ENCODE measurements around the gene SEMA5A.

The SEMA5A gene

DNA sequence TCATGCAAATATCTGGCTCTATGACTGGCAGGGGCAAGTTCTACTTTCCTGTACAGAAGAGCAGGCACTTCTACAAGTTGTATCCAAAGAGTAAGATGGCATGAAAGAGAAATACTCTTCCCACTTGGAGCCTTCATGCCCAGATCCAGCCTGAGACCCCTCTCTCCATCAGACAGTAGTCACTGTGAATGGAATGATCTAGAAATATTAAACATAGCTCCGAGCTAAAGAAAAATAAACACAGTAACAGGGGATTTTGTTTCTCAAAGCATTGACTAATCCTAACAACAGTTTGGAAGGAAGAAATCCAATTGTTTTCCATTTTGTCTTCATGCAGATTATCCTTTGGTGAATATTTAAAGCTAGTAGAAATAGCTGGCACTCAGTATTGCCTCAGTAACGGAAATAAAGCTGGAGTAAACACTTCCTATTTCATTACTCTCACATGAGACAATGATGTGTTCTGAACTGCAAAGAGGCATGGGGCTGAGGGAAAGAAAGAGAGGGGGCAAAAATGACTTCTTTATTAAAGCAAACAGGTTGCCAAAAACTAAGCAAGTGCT is 100.0 kb downstream of the SEMA5A start:
- Histone ChIP-seq H3K4me3 (ENCODE audit: low read length) (no peak overlapping the region), H3K9me3 (ENCODE audit: control insufficient read depth, insufficient read depth, low read length) (no peaks in the 10 kb centered on the region), H3K27ac (ENCODE audit: low read length) (no peak overlapping the region), H3K27me3 (ENCODE audit: control insufficient read depth, insufficient read depth, low read length) (no peaks in the 10 kb centered on the region), H3K36me3 (ENCODE audit: control insufficient read depth, insufficient read depth, low read length) (no peaks in the 10 kb centered on the region), H3K4me1 (ENCODE audit: control insufficient read depth, insufficient read depth, low read length) (no peaks in the 10 kb centered on the region)
- no peak for DNase-seq (ENCODE audit: low read depth, low spot score)
- WGBS (ENCODE audit: insufficient coverage, insufficient read length): no CpG with 5 or more reads among the region's 2 CpGs

GRCh38 chr5:9444346-9444745 is 101.5 kb downstream of the SEMA5A start:
- Histone ChIP-seq H3K9me3 (ENCODE audit: control insufficient read depth, insufficient read depth, low read length) (no peaks in the 10 kb centered on the region), H3K4me1 (ENCODE audit: control insufficient read depth, insufficient read depth, low read length) (no peaks in the 10 kb centered on the region), H3K4me3 (ENCODE audit: low read length) (no peak overlapping the region), H3K27me3 (ENCODE audit: control insufficient read depth, insufficient read depth, low read length) (no peaks in the 10 kb centered on the region), H3K36me3 (ENCODE audit: control insufficient read depth, insufficient read depth, low read length) (no peaks in the 10 kb centered on the region), H3K27ac (ENCODE audit: low read length) (no peak overlapping the region)
- WGBS (ENCODE audit: insufficient coverage, insufficient read length): no CpG with 5 or more reads among the region's 3 CpGs
- DNase-seq (ENCODE audit: low read depth, low spot score): no peak

DNA sequence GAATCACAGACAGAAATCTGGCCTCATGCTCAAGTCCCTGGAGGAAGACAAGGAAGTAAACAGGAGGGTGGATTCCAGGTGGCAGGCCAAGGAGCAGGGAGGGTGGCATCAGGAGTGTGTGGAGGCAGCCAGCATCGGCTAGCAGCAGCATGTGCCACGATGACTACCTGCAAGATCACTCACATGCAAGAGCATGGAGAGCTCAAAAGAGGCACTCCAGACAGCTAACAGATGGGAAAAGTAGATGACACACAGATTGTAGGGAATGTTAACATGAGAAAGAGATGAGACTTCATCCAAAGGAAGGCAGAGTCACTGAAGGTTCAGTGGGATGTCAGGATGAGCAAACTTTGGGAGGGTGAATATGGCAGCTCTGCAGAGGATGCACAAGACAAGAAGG is 104.3 kb downstream of the SEMA5A start:
- Histone ChIP-seq H3K27ac (ENCODE audit: low read length) (no peak overlapping the region), H3K4me3 (ENCODE audit: low read length) (no peak overlapping the region), H3K27me3 (ENCODE audit: control insufficient read depth, insufficient read depth, low read length) (no peaks in the 10 kb centered on the region), H3K9me3 (ENCODE audit: control insufficient read depth, insufficient read depth, low read length) (no peaks in the 10 kb centered on the region), H3K4me1 (ENCODE audit: control insufficient read depth, insufficient read depth, low read length) (no peaks in the 10 kb centered on the region), H3K36me3 (ENCODE audit: control insufficient read depth, insufficient read depth, low read length) (no peaks in the 10 kb centered on the region)
- WGBS (ENCODE audit: insufficient coverage, insufficient read length): no CpG with 5 or more reads among the region's 2 CpGs
- DNase-seq (ENCODE audit: low read depth, low spot score): no peak

DNA sequence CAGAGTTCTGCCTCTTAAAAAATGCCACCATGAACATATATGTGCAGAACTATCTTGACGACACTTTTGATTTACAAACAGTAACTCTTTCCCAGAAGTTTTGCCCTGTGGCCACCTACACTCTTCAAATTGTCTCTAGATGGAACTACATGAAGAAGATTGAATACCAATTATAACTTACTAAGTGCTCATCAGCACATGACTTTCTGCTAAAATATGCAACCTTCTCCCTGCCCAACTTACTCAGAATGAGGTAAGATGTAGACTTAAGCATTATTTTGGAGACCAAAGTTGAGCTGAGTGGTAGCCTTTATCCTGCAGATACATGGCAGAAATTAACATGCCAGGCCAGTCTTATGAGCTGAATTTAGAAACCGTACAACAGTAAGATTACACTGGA is 105.4 kb downstream of the SEMA5A start:
- no peak for DNase-seq (ENCODE audit: low read depth, low spot score)
- WGBS (ENCODE audit: insufficient coverage, insufficient read length): no CpG with 5 or more reads among the region's 2 CpGs

DNA sequence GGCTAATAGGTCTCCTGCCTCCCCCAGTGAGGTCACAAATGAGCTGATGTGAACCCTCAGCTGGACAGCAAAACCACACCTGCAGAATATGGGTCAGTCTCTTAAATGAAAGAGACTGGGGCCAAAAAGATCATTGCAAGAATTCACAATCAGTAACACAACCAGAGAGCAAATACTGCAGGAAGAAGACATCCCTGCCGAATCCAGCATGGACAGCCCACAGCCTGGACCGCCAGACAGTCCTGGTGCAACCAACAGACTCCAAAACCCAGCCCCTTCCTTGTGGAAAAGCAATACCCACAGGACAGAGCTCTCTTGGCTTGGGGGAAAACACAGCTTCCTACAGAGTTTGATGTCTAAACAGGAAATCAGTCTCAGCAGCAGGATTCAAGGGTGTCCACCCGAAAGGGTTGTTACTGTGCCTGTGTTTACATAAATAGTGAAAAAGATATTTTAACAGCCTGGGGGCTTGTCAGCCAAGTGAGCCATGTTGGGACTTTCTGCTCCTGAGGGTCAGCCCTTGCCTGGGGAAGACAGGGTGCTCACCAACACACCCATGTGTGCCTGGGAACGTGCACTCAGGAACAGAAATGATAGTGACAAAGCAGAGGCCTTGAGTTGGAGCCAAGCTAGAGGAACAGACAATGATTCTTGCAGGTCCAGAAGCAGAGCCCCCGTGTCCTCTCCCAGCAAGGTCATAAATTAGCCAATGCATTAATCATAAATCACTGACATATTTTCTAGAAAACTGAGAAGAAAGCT is 106.2 kb downstream of the SEMA5A start:
- Histone ChIP-seq H3K36me3 (ENCODE audit: control insufficient read depth, insufficient read depth, low read length) (no peaks in the 10 kb centered on the region), H3K4me3 (ENCODE audit: low read length) (no peak overlapping the region), H3K9me3 (ENCODE audit: control insufficient read depth, insufficient read depth, low read length) (no peaks in the 10 kb centered on the region), H3K4me1 (ENCODE audit: control insufficient read depth, insufficient read depth, low read length) (no peaks in the 10 kb centered on the region), H3K27ac (ENCODE audit: low read length) (no peak overlapping the region), H3K27me3 (ENCODE audit: control insufficient read depth, insufficient read depth, low read length) (no peaks in the 10 kb centered on the region)
- no peak for DNase-seq (ENCODE audit: low read depth, low spot score)
- no CpG with 5 or more reads among the region's 5 CpGs for WGBS (ENCODE audit: insufficient coverage, insufficient read length)

More for the DNA sequence above, 105.4 kb downstream of the SEMA5A start:
- no peaks in the 10 kb centered on the region for H3K9me3 ChIP-seq (ENCODE audit: control insufficient read depth, insufficient read depth, low read length)
- no peak overlapping the region for H3K27ac ChIP-seq (ENCODE audit: low read length)
- H3K4me3 ChIP-seq (ENCODE audit: low read length): no peak overlapping the region
- no peaks in the 10 kb centered on the region for H3K4me1 ChIP-seq (ENCODE audit: control insufficient read depth, insufficient read depth, low read length)
- H3K27me3 ChIP-seq (ENCODE audit: control insufficient read depth, insufficient read depth, low read length): no peaks in the 10 kb centered on the region
- no peaks in the 10 kb centered on the region for H3K36me3 ChIP-seq (ENCODE audit: control insufficient read depth, insufficient read depth, low read length)

- no peak for DNase-seq (ENCODE audit: low read depth, low spot score)
- H3K36me3 ChIP-seq (ENCODE audit: control insufficient read depth, insufficient read depth, low read length): no peaks in the 10 kb centered on the region
- no peaks in the 10 kb centered on the region for H3K4me1 ChIP-seq (ENCODE audit: control insufficient read depth, insufficient read depth, low read length)
These were observed 107.1 kb downstream of the SEMA5A start for GRCh38 chr5:9438596-9439354.

DNA sequence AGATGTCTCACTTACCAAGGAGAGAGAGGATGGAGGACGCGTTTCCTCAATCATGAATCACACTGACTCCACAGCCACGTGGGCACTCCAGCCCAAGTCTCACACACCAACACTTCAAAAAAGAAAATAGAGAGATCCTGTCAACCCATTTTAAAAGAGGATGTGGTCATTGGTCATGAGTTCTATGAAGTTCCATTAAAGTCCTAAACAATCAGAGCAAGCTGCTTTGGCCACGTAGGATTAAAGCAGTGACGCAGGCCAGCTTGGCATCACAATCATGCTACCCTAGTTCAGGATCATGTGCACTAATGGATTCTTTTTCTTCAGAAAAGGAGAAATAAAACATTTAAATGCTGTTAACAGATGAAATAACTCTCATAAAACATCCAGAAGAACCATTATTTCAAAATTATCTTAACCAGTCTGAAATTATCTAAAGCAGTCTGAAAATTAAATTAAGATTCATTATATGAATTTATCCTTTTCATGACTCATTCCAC is 108.1 kb downstream of the SEMA5A start:
- no peaks in the 10 kb centered on the region for H3K36me3 ChIP-seq (ENCODE audit: control insufficient read depth, insufficient read depth, low read length)
- no peak for DNase-seq (ENCODE audit: low read depth, low spot score)
- no peaks in the 10 kb centered on the region for H3K4me1 ChIP-seq (ENCODE audit: control insufficient read depth, insufficient read depth, low read length)
- no peak overlapping the region for H3K27ac ChIP-seq (ENCODE audit: low read length)
- WGBS (ENCODE audit: insufficient coverage, insufficient read length): no CpG with 5 or more reads among the region's 5 CpGs
- H3K9me3 ChIP-seq (ENCODE audit: control insufficient read depth, insufficient read depth, low read length): no peaks in the 10 kb centered on the region
- H3K4me3 ChIP-seq (ENCODE audit: low read length): no peak overlapping the region
- H3K27me3 ChIP-seq (ENCODE audit: control insufficient read depth, insufficient read depth, low read length): no peaks in the 10 kb centered on the region

More at GRCh38 chr5:9438596-9439354, 107.1 kb downstream of the SEMA5A start:
- Histone ChIP-seq H3K9me3 (ENCODE audit: control insufficient read depth, insufficient read depth, low read length) (no peaks in the 10 kb centered on the region), H3K27me3 (ENCODE audit: control insufficient read depth, insufficient read depth, low read length) (no peaks in the 10 kb centered on the region), H3K27ac (ENCODE audit: low read length) (no peak overlapping the region), H3K4me3 (ENCODE audit: low read length) (no peak overlapping the region)
- WGBS (ENCODE audit: insufficient coverage, insufficient read length): no CpG with 5 or more reads among the region's 10 CpGs

GRCh38 chr5:9431496-9432258 is 114.2 kb downstream of the SEMA5A start:
- DNase-seq (ENCODE audit: low read depth, low spot score): no peak
- Histone ChIP-seq H3K27me3 (ENCODE audit: control insufficient read depth, insufficient read depth, low read length) (no peaks in the 10 kb centered on the region), H3K27ac (ENCODE audit: low read length) (no peak overlapping the region), H3K4me1 (ENCODE audit: control insufficient read depth, insufficient read depth, low read length) (no peaks in the 10 kb centered on the region), H3K4me3 (ENCODE audit: low read length) (no peak overlapping the region), H3K36me3 (ENCODE audit: control insufficient read depth, insufficient read depth, low read length) (no peaks in the 10 kb centered on the region), H3K9me3 (ENCODE audit: control insufficient read depth, insufficient read depth, low read length) (no peaks in the 10 kb centered on the region)
- WGBS (ENCODE audit: insufficient coverage, insufficient read length): no CpG with 5 or more reads among the region's 9 CpGs

DNA sequence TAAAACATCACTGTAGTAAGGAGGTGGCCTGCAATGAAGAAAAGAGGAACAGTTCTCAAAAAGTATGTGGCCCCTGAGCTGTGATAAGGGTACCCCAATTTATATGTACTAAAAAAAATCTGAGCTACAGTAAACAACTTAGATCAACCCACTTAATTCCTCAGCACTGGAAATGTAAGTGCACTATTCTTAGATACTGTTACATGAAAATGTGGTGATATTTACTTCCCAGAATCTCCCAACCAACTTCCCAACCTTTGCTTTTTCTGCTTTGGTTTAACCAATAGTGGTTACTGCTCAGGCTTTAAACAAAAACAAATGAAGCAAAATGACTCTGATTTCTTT is 114.8 kb downstream of the SEMA5A start:
- Histone ChIP-seq H3K9me3 (ENCODE audit: control insufficient read depth, insufficient read depth, low read length) (no peaks in the 10 kb centered on the region), H3K27ac (ENCODE audit: low read length) (no peak overlapping the region), H3K27me3 (ENCODE audit: control insufficient read depth, insufficient read depth, low read length) (no peaks in the 10 kb centered on the region), H3K4me3 (ENCODE audit: low read length) (no peak overlapping the region), H3K36me3 (ENCODE audit: control insufficient read depth, insufficient read depth, low read length) (no peaks in the 10 kb centered on the region), H3K4me1 (ENCODE audit: control insufficient read depth, insufficient read depth, low read length) (no peaks in the 10 kb centered on the region)
- no peak for DNase-seq (ENCODE audit: low read depth, low spot score)

GRCh38 chr5:9430306-9430705 is 115.6 kb downstream of the SEMA5A start:
- Histone ChIP-seq H3K9me3 (ENCODE audit: control insufficient read depth, insufficient read depth, low read length) (no peaks in the 10 kb centered on the region), H3K36me3 (ENCODE audit: control insufficient read depth, insufficient read depth, low read length) (no peaks in the 10 kb centered on the region), H3K27ac (ENCODE audit: low read length) (no peak overlapping the region), H3K4me1 (ENCODE audit: control insufficient read depth, insufficient read depth, low read length) (no peaks in the 10 kb centered on the region), H3K4me3 (ENCODE audit: low read length) (no peak overlapping the region), H3K27me3 (ENCODE audit: control insufficient read depth, insufficient read depth, low read length) (no peaks in the 10 kb centered on the region)
- no peak for DNase-seq (ENCODE audit: low read depth, low spot score)
- WGBS (ENCODE audit: insufficient coverage, insufficient read length): no CpG with 5 or more reads among the region's 2 CpGs
